IPS DF 4.7 (cell line): ENCODE data around the gene EGLN3.
"Not testable (repeated sequence)": the region's sequence is repeated elsewhere in the genome, so short reads cannot be mapped to it uniquely, and the experiment has no call there.

Experiments used
- DNase-seq: peaks from one replicate; pipeline ENCODE4 v3.0.0-alpha.2; 2013; ENCODE audit warnings: low spot score; ENCODE audit errors: extremely low read depth

Gene EGLN3

GRCh38 chr14:33938131-33938949 is 12.5 kb downstream of the EGLN3 start:
- DNase-seq: no peak

DNA sequence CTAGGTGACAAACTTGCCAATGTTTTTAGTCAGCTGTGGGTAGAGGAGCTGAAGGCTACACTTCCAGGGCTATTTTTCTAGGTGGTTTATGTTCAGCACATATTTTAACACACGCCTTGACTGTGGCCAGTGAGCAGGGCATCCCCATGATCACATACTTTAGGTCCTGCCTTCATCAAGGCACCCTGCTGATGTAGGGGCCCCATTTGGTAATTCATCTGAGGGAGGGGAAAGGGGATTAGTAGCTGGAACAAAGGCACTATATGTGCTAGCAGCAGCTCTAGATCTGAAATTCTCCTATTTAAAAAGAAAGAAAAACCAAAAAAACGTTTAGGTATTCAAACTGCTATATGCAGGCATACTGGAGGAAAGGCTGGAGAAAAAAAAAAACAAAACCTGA is 14.5 kb downstream of the EGLN3 start:
- DNase-seq: no peak

GRCh38 chr14:33934938-33935337 is 15.9 kb downstream of the EGLN3 start:
- DNase-seq: no peak

DNA sequence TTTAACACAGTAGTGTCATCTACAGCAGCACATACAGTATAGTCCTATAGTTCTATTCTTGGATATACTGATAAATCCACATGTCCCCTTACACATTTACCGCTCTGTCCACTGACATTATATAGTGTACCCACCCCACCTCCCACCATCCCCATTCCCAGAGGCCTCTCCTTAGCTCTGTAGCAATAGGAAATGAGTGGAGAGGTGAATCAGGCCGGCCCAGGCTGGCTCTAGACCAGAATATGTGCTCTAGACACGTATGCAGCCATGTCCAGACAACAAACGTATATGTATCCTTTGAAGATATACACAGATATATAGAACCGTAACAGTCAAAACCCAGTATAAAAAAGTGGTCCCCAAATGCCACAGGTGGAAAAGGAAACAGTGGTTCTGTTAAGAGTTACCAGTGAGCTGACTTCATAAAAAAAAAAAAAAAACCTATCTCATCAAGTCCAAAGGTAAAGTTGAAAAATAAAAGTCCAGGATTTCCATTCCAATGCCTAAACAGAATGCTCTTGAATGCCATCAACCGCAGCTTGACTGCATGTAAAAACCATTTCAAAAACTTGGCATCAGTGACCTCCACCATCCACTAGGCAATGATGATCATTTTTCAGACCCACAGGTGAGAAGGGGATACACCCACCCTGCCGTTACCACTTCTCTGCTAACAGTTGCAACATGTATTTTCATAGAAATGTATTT is 16.7 kb downstream of the EGLN3 start:
- DNase-seq: no peak

- no peak for DNase-seq
Measured at GRCh38 chr14:33933386-33933933, 17.4 kb downstream of the EGLN3 start.

DNA sequence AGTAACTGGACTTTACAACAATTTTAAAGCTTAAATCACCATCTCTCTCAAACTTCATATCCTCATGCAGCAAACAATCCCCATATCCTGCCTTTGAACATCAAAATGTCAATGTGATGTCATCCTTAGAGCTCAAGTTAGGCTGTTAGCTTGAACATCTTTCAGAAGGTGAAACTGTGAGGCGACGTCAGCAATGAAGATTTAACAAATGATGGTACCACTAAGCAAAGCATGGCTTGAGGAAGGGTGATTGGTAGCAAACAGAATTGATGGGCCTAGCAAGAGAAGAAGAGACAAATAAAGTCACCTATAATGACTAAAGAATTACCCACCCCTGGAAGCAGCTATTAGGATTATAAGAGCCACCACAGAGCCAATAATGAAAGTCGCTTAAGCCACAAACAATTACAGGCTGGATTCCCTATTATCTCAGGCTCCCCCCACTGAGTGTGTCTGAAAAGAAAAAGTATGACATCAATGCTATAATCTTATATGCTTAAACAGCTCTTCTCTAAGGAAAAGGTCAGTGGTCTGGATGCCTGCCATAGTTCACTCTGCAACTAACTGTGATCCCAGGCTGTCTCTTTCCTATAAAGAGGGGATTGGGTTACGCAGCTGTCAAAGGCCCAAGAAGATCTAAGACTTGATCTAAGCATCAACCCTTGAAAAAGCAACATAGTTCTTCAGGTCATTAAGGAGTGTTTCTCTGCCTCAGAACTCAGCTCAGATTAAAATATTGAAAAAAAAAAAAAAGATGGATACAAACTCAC is 18.1 kb downstream of the EGLN3 start:
- DNase-seq: no peak

DNA sequence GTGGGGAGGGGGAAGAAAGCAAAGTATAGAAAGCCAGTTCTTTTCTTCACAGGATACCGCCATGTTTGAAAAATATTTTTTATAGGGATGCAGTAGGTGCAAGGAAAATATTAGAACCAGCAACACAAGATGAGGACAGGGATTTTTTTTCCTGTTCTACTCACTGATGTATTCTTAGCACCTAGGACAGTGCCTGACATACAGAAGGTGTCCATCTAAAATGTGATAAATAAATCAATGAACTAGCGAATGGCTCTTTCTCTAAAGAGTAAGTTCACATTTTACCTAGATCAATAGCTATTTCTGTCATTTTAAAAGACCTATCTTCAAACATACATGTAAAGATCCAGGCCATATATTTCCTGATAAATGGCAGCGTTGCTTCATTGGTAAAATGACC is 18.8 kb downstream of the EGLN3 start:
- no peak for DNase-seq

GRCh38 chr14:33931461-33931860 is 19.4 kb downstream of the EGLN3 start:
- DNase-seq: no peak

DNA sequence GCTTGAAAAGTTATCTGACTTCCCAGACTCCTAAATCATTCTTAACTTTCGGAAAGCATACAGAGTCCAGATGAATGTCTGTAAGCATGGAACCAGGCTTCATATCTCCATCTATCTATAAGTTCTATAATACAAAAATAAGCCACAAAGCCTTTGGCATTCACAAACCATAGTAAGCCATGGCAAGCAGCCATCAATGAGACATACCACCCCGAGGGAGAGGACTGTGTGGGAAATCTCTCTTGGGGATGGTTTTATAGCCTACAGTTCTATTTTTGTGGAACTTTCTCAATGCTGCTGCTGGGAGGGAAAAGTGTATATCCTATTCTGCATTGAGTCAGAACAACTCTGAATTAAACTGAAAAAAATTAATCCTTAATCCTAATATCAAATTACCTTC is 20.4 kb downstream of the EGLN3 start:
- DNase-seq: no peak

DNA sequence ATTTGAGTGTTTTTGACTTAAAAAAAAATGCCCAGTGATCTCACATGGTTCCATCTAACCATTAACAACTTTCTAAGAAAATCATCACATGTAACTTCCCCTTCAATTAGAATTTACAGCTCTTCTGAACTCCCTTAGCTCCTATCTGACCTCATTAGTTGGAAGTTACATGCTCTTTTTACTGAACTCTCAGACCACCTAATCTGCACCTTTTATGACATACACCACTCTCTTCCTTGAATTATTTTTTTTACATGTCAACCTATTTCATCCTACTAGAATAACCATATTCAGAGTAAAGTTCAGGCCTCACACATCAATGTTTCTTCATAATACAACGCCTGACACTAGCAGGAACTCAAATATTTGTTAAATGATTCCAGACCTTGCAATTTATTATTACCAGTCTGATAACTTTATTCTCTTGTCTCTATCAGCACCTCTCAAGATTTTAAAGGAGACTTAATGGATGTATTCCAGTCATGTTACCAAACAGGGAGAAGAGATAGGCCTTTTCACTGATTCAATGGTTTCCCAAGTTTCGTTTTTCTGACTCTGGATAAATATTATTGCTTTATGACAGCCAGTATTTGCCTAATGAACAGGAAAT is 21.0 kb downstream of the EGLN3 start:
- DNase-seq: no peak

GRCh38 chr14:33928895-33929294 is 22.0 kb downstream of the EGLN3 start:
- no peak for DNase-seq

DNA sequence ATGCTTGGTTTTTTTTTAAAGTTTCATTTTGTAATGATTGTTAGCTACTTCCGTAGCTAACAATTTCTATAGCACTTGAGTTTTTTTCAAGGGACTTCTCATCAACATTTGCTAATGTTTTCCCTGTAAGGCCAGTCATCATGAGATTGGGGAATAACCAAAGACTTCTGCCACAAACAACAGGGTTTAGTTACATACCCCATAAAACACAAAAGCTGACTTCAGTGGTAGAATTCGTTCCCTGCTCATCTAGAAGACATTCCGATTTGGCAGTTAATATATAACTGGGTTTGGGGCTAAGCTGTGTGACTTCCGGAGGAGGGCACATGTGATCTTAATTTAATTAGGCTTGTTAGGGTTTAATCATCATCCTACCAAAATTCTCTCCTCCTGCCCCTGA is 22.9 kb downstream of the EGLN3 start:
- DNase-seq: no peak

GRCh38 chr14:33926967-33927366 is 23.9 kb downstream of the EGLN3 start:
- not testable (repeated sequence) for DNase-seq

DNA sequence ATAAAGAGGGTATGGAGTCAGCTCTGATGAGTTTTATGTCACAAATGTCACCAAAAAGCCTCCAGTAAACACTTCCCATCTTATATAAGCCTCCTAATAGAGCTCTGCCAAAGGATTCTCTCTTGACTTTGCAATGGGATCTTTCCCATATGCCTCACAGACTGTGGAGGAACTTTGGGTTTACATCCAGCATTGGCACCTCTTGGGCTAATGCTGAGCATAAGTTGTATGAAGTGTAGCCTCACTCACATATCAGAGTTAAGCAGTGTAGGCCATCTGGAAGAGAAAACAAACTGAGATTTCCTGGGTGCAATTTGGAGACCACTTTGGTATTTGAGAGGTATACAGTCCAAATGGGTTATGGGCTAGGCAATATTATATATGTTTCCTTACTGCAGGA is 24.9 kb downstream of the EGLN3 start:
- no peak for DNase-seq

GRCh38 chr14:33925235-33925634 is 25.6 kb downstream of the EGLN3 start:
- no peak for DNase-seq

GRCh38 chr14:33924566-33925100 is 26.2 kb downstream of the EGLN3 start:
- no peak for DNase-seq

DNA sequence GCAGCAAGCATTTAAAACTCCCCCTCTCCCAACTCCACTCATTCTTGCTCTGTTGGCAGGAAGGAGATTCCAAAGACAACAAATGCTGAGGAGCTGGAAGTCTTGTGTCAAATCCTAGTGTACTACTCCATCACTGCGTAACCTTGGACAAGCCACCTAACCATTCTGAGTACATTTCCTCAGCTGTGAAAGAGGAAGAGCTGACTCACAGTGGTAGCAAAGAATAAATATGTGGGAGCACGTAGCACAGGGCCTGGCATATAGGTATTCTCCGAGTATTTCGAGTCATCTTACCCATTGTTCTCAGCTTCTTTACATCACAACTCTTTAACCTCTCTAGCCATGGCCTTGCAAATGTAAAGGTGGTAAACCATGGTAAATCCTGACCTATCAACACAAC is 28.7 kb downstream of the EGLN3 start:
- DNase-seq: no peak

GRCh38 chr14:33918256-33918655 is 32.6 kb downstream of the EGLN3 start:
- no peak for DNase-seq

GRCh38 chr14:33917661-33918060 is 33.2 kb downstream of the EGLN3 start:
- DNase-seq: no peak

DNA sequence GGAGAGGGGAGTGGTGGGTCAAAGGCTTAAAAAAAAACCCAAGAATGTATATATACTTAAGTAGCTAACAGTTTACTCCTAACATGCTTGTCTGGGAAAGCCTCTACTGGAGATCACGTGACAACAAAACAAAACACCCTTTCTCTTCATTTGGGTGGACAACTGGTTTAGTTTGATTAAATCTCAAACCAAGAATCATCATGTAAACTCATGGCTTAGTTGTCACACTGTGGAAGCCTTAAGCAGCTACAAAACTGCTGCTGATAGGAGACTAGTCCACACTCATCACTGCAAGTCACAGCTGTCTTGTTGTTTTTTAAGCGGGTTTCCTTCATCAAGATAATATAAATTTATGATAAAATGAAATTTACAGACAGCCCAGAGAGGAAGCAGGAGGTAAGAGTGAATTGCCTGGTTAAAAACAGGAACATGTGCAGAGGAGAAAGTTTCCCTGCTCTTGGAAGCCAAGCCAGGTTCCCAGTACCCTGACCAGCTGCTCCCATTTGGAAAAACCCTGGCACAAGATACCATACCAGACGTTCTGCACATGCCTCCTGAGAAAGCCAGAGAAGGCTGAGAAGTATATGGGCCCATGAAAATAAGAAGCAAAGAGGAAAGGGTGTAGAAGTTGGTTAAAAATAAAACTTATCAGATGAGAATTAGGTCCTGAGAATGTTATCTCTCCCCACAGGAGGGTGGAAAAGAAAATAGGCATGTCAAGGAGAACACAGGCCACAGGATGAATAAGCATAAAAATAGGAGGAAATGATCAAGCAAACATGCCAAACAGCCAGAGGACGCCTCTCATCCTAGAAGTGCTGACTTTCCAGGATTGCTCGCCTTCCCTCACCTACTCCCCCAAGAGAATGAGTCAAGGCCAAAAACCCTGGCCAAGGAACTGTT is 34.0 kb downstream of the EGLN3 start:
- no peak for DNase-seq
